ENCODE measurements around the gene EOMES. TPM values are rescaled to one million over a fixed set of nuclear protein-coding genes. Genes with fewer than 3 reads are reported as not detected.

The EOMES gene
- total RNA-seq, 2 experiments from 2014 or later, result 0.64 to 0.69 TPM

DNA sequence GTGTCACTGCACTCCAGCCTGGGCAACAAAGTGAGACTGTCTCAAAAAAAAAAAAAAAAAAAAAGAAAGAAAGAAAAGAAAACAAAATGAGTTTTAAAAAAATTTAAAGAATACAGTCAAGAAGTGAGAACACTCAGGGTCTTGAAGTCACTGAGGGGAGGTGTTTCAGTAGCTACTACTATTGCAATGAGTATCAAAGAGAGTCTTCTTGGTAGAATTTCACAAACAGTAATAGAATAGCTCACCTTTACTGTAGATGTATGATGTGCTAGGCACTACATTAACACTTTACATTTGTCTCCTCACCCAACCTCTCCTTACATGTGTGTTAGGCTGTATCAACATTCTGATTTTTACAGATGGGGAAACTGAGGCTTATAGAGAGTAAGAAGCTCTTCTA is 43.9 kb downstream of the EOMES start:
- H3K36me3 Mint-ChIP-seq (ENCODE audit: low read depth), result no peaks in the 10 kb centered on the region
- no peaks in the 10 kb centered on the region for H3K27me3 ChIP-seq (ENCODE audit: control insufficient read depth in 1 of 2, insufficient read depth in 2 of 2, low read length in 2 of 2)
- H3K27me3 Mint-ChIP-seq, result peaks cover 5% of the 10 kb centered on the region
- no peaks in the 10 kb centered on the region for H3K36me3 ChIP-seq (ENCODE audit: insufficient read depth, low read length)
- no peaks in the 10 kb centered on the region for H3K9me3 Mint-ChIP-seq
- no peak overlapping the region for H3K4me3 Mint-ChIP-seq
- H3K9me3 ChIP-seq (ENCODE audit: control insufficient read depth in 1 of 2, insufficient read depth in 1 of 2, low read length in 2 of 2), result no peaks in the 10 kb centered on the region
- no peak overlapping the region for H3K4me3 ChIP-seq (ENCODE audit: low read length)
- peaks cover 8% of the 10 kb centered on the region for H3K4me1 ChIP-seq (ENCODE audit: insufficient read depth, low read length)
- DNase-seq (no peak), ATAC-seq (ENCODE audit: poor library complexity) (no peak)
- peaks cover 11% of the 10 kb centered on the region for H3K4me1 Mint-ChIP-seq (ENCODE audit: low read depth)
- CTCF ChIA-PET, result interaction anchor here (0.7 to 1.3 kb wide), 2 partner anchors 412 to 544 kb away, joined by 3 to 5 read pairs; no protein-coding TSS in a partner anchor
- no peak overlapping the region for H3K27ac Mint-ChIP-seq
- no peak overlapping the region for H3K27ac ChIP-seq (ENCODE audit: low read depth in 1 of 2, low read length in 2 of 2)
- intact Hi-C loops (cut with DNase I, micrococcal nuclease), result no loop called here
- POLR2A ChIA-PET, result no interaction called here
- TF ChIP-seq, protein P1, sequence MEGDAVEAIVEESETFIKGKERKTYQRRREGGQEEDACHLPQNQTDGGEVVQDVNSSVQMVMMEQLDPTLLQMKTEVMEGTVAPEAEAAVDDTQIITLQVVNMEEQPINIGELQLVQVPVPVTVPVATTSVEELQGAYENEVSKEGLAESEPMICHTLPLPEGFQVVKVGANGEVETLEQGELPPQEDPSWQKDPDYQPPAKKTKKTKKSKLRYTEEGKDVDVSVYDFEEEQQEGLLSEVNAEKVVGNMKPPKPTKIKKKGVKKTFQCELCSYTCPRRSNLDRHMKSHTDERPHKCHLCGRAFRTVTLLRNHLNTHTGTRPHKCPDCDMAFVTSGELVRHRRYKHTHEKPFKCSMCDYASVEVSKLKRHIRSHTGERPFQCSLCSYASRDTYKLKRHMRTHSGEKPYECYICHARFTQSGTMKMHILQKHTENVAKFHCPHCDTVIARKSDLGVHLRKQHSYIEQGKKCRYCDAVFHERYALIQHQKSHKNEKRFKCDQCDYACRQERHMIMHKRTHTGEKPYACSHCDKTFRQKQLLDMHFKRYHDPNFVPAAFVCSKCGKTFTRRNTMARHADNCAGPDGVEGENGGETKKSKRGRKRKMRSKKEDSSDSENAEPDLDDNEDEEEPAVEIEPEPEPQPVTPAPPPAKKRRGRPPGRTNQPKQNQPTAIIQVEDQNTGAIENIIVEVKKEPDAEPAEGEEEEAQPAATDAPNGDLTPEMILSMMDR (IDR thresholded peaks at IDR 0.05), result no peak

DNA sequence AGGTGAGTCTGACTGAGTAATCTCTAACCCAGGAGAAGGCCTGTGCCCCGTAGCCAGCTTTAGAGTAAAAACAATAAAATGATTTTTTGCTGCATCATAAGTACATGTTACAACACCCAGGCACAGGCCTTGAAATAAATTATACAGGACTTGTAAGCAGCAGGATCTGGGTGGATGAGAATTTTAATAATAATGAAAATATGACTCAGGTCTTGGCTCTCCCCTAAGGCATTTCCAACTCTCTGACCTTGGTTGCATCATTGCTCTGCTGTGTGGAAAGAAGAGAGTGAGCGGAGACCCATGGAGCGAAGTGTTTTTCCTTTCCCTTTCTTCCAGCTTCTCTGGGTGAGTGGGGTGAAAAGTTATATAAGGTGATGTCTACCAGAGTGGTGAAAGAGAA is 44.6 kb downstream of the EOMES start:
- Mint-ChIP-seq H3K4me3 (no peak overlapping the region), H3K9me3 (no peaks in the 10 kb centered on the region), H3K27me3 (peaks cover 5% of the 10 kb centered on the region), H3K4me1 (ENCODE audit: low read depth) (peaks cover 11% of the 10 kb centered on the region), H3K36me3 (ENCODE audit: low read depth) (no peaks in the 10 kb centered on the region), H3K27ac (no peak overlapping the region)
- CTCF ChIA-PET, result interaction anchor here (0.7 to 1.3 kb wide), 2 partner anchors 412 to 543 kb away, joined by 3 to 5 read pairs; no protein-coding TSS in a partner anchor
- POLR2A ChIA-PET, result no interaction called here
- Histone ChIP-seq H3K27me3 (ENCODE audit: control insufficient read depth in 1 of 2, insufficient read depth in 2 of 2, low read length in 2 of 2) (no peaks in the 10 kb centered on the region), H3K4me3 (ENCODE audit: low read length) (no peak overlapping the region), H3K9me3 (ENCODE audit: control insufficient read depth in 1 of 2, insufficient read depth in 1 of 2, low read length in 2 of 2) (no peaks in the 10 kb centered on the region), H3K27ac (ENCODE audit: low read depth in 1 of 2, low read length in 2 of 2) (no peak overlapping the region), H3K36me3 (ENCODE audit: insufficient read depth, low read length) (no peaks in the 10 kb centered on the region), H3K4me1 (ENCODE audit: insufficient read depth, low read length) (peaks cover 8% of the 10 kb centered on the region)
- intact Hi-C loops (cut with DNase I, micrococcal nuclease), result no loop called here
- DNase-seq (no peak), ATAC-seq (ENCODE audit: poor library complexity) (no peak)
- TF ChIP-seq, protein P1 (IDR thresholded peaks at IDR 0.05), result no peak

DNA sequence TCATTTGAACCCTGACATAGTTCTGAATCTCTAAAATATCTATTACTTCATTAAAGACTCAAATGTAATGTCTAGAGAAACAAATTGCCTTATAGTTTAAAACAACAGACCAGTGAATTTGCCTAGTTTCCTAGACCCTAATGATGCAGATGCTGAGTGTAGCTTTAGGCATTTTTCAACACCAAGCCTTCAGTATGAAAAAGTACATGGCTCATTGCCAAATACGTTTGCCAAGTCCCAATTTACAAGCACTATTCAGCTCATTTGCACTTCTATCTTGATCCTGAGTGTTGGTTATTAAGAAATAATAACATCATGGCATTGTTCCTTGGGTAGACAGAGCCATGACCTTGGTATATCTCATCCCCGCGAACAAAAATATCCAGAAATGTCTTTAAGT is 46.8 kb downstream of the EOMES start:
- no peaks in the 10 kb centered on the region for H3K9me3 ChIP-seq (ENCODE audit: control insufficient read depth in 1 of 2, insufficient read depth in 1 of 2, low read length in 2 of 2)
- CTCF ChIA-PET, result no interaction called here
- ATAC-seq (ENCODE audit: poor library complexity), result no peak
- Mint-ChIP-seq H3K9me3 (no peaks in the 10 kb centered on the region), H3K27me3 (no peaks in the 10 kb centered on the region), H3K36me3 (ENCODE audit: low read depth) (no peaks in the 10 kb centered on the region), H3K27ac (no peak overlapping the region), H3K4me3 (no peak overlapping the region), H3K4me1 (ENCODE audit: low read depth) (no peaks in the 10 kb centered on the region)
- no peaks in the 10 kb centered on the region for H3K36me3 ChIP-seq (ENCODE audit: insufficient read depth, low read length)
- no peak overlapping the region for H3K4me3 ChIP-seq (ENCODE audit: low read length)
- H3K4me1 ChIP-seq (ENCODE audit: insufficient read depth, low read length), result peaks cover under 1% of the 10 kb centered on the region
- no peak for DNase-seq
- no peak overlapping the region for H3K27ac ChIP-seq (ENCODE audit: low read depth in 1 of 2, low read length in 2 of 2)
- POLR2A ChIA-PET, result interaction anchor here (1.0 kb wide), 1 partner anchor 17 kb away, joined by 3 read pairs; no protein-coding TSS in a partner anchor
- intact Hi-C loops (cut with DNase I, micrococcal nuclease), result no loop called here
- no peaks in the 10 kb centered on the region for H3K27me3 ChIP-seq (ENCODE audit: control insufficient read depth in 1 of 2, insufficient read depth in 2 of 2, low read length in 2 of 2)
- TF ChIP-seq, protein P1 (IDR thresholded peaks at IDR 0.05), result no peak

Data from CD4-positive, alpha-beta T cell (primary cell).